Amniotic epithelial cell (primary cell): ENCODE data around the gene ACACB.

Experiments used
- DNase-seq: peaks from one replicate; pipeline ENCODE4 v3.0.0-alpha.2; 2010; ENCODE audit warnings: low read depth

ACACB gene

DNA sequence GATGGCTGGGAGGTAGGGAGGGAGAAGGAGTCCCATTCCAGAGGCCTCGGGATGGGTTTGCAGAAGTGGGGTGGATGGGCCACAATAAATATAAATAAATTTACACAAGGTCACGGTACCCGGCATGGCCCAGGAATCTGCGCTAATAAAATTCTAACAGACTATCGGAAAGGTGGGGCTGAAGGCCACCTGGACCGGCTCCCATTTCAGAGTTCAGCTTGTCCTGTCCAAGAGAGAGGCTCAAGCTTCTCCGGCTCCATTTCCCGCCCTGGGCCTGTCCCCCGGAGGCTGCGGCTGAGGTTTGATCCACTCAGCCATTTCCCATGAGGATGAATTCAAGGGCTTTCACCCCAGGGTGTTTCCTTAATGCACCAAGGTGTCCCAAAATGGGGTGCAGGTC, 162.5 kb downstream of the ACACB start:
- DNase-seq: no peak

DNA sequence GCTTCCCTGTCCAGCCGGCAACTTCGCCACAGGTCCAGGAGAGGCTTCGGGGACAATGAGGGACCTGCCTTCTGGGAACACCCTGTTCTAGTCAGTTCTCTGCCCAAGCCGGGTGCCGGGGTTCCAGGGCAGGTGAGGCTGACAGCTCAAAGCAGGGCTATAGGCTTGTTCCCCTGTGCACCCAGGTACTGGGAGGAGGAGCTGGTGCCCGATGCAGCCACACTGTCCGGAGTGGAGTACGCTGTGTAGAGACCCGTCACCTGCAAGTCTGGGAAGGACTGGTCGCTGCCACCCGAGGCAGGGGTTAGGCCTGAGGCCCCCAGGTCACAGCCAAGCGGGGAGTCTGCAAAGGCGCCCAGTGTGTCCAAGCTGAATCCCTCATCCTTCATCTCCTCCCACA, 163.1 kb downstream of the ACACB start:
- DNase-seq: no peak

DNA sequence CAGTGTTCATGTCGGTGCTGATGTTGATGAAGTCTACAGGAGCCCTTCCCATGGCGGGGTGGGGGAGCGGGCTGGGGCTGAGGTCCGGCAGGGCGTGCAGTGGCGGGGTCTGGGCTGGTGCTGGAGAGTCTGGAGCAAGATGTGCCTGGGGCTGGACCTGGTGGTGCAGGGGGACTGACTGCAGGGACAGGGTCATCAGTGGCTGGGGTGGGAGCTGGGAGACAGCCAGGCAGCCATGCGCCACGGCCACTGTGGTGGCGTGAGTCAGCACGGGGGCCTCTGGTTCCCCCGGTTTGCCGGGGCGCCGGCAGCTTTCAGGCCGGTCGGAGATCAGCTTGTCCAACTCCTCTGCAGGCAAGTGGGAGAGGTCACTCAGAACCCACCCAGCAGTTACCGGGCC, 165.1 kb downstream of the ACACB start:
- no peak for DNase-seq

DNA sequence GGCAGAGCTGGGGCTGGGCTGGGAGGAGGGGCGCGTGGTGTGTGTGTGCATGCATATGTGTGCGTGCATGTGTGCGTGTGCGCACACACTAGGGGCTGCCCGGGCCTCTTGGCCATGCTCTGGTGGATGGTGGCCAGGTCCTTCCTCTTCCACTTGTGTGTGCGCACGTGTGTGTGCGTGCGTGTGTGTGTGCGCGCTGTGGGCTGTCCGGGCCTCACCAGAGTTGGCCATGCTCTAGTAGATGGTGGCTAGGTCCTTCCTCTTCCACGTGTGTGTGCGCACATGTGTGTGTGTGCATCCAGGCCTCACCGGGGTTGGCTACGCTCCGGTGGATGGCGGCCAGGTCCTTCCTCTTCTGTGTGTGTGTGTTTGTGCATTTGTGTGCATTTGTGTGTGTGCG, 168.0 kb downstream of the ACACB start:
- no peak for DNase-seq

DNA sequence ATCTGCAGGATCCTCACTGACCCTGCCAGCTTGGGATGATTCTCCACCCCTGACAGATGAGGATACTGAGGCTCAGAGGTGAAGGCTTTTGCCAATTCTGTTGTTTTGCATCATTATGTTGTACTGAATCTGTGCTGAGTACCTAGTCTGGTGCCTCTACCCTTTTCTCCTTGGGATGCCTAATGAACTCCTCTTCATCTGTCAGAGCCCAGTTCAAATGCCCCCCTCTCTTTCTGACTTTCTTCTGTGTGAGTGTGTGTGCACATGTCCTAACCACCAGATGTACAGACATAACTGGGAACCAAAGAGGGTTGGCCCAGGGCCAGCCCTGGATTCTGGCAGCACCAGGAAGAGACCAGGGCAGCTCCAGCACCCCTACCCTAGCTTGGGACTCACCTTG, 169.9 kb downstream of the ACACB start:
- no peak for DNase-seq

DNA sequence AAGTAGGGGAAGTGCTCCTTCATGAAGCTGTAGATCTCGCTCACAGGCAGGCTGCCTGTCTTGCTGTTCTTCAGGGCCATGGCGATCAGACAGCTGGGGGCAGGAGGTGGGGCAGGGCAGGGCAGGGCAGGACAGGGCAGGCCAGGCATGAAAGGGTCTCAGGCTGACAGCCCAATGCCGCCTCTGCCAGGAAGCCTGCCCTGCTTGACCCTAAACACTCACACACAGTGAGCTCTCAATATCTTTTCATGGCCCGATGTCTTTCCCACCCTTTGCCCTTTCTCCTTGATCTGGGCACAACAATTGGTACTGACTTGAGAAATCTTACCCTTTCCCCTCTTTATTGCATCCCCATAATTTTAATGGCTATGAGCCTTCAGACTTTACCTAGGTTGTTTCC, 170.3 kb downstream of the ACACB start:
- no peak for DNase-seq

DNA sequence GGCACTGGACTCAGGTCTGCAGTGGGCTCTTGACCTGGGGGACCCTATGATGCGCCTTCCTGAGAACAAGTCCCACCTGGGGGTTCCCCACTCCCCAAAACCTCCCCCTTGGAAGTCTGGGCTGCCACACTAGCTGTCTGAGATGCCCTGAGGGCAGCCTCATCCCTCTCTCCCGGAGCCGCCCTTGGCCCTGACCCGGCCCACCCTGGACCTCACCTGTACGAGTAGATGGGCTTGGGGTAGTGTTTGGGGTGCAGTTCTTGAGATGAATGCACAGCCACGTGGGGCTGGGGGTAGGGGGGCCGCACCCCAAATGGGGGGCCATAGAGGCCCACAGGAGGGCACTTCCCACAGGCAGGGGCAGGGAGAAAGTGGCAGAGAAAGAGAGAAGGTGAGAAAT, 170.8 kb downstream of the ACACB start:
- no peak for DNase-seq

DNA sequence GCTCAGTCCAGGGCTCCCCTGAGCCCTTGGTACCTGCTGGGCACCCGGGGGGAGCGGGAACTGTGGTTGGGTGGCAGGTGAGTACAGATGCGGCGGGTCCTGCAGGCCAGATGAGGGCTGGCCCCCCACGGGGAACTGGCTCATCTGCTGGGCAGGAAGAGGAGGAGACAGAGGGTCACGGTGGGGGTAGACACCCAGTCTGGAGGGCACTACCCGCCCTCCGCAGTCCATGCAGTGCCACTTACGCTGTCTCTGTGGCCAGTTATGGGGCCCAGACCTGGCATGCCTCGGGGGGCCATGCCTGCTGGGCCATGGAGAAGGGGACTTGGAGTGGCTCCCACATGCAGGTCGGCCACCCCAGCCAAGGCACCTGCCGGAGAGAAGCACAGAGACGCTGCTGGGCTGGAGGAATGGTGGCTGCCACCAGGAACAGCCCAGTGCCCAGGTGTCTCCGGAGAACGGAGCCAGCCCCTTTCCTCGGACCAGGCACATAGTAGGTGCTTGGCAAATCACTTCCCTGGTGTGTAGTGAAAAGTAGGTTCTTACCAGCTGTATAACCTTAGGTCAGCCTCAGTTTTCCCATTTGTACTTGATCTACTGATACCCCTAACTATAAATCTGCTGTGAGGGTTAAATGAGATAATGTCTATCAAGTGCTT, 171.6 kb downstream of the ACACB start:
- DNase-seq: no peak

DNA sequence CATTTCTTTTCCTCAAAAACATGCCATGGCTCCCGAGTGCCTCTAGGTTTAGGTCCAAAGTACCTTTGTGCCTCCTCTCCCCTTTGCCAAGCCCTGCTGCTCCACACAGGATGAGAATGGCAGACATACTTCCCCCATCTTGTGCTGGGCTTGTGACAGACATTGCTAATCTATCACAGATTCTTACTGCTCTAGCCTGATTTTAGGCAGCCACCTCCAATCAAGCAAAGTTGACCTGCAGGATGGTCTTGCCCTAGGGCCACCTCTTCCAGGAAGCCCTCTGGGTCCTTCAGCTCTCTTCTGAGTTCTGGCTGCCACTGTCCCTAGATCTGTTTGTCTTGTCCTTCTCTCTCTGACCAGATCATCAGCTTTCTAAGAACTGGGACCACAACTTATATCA, 172.2 kb downstream of the ACACB start:
- no peak for DNase-seq

DNA sequence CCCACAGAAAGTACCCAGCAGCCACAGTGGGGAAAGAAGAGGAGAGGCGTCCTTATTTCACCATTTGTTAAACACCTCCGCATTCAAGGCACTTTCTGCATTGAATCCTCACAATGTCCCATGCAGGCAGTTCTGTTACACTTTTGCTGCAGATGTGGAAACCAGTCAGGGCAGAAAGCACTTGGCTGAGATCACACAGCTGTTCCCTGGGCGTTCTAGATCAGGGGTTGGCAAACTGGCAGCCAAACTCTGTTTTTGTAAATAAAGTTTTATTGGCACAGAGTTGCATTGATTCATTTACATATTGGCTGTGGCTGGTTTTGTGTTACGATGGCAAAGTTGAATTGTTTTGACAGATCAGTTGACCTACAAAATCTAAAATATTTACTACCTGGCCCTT, 172.6 kb downstream of the ACACB start:
- no peak for DNase-seq

DNA sequence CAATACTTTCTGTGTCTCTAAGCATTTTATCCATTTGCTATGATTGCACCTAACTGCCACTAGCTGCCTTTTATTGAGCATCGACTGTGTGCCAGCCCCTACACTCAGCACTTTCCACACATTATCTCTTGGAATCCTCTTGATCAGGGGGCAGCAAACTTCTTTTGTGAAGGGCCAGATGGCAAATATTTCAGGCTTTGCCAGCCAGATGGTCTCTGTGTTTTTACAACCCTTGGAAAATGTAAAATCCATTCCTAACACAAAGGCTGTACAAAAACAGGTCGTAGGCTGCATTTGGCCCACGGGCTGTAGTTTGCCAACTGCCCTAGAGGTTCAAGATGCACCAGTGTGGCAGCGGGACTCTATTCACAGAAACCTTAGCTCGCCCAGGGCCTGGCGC, 173.2 kb downstream of the ACACB start:
- no peak for DNase-seq

DNA sequence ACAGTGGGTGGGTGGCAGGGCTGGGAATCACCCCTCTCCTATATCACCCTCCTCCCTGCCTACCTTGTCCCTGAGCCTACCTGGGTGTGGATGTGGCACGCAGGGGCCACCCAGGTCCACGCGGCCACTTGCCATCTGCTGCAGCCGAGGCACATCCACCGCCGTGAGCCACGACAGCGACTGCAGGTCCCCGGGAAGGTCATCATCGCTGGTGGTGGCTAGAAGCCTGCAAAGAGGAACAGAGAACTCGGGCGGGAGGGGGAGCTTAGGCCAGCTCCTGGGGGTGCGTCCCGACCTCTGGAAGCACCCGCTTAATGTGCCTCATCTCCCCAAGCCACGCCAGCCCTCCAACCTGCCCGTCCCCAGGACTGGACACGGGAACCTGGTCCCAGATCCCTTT, 173.7 kb downstream of the ACACB start:
- DNase-seq: no peak

DNA sequence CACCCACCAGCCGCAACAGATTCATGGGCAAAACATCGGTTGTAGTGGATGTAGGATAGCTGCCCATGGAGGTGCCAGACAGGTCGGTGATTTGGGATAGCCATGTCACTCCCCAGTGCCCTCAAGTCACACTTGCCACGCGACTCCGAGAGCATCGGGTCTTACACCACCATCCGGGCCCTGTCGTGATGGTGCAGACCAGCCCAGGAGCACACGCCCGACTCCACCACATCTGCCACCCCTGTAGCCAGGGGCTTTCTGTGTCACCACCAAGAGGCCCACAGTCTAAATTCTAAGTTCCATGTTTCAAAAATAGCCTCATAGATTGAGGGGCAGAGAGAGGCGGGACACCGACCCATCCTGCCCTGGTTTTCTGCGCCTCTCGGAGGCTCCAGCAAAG, 174.7 kb downstream of the ACACB start:
- DNase-seq: no peak

DNA sequence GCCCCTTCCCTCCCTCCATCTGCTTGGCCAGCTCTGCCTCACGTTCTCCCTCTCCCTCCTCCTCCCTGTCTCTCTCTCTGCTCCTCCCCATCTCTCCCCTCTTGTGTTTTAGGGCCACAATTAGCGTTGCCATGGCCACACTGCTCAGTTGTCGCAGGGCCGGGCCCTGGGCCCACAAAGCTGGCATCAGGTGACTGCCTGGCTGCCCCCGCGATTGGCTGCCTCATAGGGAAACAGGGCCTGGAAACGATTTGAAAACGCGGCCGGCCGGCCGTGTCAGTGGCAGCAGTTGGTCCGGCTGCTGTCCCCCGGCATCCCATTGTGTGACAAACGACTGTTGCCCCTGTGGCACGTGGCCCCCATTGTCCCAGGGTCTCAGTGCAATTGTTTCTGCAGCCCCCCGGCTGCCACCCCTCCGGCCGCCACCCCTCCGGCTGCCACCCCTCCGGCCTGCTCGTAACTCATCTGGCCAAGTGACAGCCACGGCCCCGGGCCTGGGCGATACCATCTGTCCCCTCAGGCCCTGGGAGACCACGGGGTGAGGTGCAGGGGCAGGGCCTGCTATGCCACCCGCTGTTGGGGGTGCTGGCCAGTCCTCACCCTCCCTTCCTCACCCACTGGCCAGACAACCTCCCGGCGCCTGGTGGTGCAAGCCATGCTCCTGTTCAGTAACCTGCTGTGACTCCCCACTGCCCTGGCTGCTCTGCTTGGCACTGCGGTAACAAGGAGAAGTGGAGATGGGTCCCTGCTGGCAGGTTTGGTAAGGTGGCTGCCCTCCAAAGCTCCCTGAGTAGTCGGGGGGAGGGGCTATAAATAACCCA, 175.3 kb downstream of the ACACB start:
- DNase-seq: no peak

DNA sequence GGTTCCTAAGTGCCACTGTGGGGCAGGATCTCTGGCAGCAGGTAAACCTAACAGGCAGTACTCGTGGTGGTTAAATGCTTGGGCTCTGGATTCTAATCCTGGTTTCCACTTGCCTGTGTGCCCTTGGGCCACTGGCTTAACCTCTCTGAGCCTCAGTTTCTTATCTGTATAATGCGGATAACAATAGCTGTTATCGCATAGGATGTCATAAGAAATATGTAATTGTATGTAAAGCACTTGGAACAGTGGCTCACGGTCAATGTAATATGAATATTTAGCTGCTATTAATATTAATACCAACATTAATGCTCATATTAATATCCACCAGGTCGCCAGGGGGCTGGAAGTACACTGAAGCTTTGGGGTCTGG, 175.9 kb downstream of the ACACB start:
- no peak for DNase-seq

DNA sequence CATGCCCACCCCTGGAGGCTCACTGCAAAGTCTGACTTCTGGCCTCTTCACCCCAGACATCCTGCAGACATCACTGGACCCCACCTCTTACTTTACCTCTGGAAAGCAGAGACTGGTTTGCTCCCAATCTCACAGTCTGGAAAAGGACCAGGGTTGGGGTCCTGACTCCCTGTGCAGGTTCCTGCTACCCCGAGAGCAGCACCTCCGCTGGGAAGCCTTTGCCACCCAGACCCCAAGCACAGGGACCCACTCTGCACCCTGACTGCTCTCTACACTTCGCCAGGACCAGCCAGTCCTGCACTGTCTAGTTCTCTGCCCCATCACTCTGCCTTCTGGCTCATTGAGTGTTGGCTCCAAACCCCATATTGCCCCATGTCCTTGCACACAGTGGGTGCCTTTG, 176.7 kb downstream of the ACACB start:
- DNase-seq: no peak

DNA sequence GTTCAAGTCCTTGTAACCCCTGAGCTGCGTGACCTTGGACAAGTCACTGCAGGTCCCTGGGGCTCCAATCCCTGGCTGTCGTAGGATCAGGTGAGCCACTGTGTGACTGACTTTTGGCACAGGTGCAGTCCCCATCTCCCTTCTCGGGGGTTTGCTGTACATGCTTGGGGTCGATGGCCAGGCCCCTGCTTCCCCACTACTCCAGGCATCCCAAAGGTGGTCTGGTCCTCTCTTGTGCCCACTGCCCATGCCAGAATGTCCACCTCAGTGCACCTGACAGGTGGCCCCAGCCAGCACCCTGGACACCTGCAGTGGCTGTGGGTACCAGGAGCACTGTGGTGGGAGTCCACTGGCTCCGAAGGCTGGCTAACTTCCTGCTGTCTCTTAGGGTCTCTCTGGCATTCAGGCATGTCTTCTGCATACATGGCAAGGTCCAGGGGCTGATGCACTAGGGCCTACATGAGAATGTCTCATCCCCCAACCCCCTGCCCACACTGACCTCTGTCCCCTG, 178.0 kb downstream of the ACACB start:
- DNase-seq: no peak

DNA sequence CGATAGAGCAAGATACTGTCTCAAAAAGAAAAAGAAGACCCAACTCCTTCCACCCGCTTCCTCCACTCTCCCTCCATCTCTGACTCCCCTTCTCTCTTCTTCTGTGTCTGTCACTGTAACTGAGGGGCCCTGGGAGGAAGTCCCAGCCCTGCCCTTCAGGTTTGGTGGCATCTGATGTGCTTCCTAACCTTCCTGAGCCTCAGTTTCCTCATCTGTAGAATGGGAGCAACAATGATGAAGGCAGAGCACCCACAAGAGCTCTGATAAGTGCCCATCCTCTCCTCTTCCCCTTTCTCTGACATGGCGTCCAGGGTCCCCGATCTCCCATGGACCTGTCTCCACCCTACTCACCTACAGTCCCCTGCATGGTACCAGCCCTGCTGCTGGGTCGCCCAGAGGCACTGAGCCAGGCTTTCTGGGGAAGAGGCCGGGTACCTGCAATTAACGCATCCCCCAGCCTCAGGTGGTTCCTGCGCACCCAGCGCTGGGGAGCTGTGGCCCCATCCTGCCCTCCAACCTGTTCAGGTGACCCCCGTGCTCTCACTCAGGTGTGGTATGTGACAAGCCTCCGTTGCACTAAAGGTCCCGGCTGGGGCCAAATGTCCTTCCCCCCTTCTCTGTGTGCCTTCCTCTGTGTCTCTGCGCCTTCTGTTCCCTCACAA, 179.5 kb downstream of the ACACB start:
- no peak for DNase-seq

DNA sequence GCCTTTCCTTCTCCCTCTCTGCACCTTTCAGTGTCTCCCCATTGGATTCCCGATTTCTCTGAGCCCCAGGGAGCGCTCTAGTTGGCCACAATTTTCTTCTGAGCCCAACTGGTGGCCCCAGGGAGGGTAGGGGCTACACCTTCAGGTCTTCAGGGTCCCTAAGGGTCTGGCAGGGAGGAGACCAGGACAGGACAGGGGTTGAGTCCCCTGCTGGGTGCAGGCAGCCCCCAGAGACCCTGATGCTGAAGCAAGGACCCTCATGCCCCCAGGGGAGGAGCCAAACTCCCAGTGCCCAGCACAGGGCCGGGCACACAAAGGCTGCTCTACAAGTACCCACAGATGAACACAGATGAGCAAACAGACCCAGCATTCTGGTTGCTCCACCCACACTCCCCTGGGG, 180.0 kb downstream of the ACACB start:
- no peak for DNase-seq

DNA sequence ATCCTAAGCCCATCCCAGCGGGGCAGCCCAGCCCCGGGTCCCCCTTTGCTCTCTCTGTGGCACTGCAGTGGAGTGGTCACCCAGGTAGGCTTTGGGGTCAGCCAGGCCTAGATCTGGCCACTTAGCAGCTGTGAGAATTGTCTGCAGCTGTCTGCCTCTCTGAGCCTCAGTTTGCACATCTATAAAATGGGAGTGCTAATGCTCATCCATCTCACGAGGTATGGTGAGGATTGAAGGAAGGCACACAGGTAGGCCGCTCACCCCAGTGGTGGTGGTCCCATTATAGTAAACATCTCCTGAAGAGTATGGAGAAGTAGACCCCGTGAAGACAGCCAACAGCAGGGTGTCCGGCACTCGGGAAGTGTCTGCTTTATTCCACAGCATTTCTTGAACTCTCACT, 183.5 kb downstream of the ACACB start:
- no peak for DNase-seq

DNA sequence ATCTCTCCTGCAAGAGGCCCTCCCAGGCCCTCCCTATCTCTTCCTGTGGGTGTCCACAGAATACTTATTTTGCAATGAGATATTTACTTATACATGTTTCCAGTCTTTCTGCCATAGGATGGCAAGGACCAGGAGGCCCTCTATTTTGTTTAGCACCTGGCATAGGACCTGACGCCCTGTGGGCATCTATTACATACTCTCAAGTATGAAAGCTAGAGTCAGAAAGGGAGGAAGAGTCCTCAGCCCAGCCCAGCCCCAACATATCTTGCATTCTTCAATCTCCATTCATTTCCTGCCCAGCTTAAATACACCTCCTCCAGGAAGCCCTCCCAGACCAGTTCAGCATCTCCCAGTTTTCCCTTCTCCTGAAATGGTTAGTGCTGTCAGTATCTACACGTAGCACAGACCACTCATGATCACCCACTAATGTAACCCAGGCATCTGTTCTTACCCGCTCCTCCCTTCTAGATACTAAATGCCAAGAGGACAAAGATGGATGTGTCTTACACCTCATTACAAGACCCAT, 185.3 kb downstream of the ACACB start:
- DNase-seq: no peak

DNA sequence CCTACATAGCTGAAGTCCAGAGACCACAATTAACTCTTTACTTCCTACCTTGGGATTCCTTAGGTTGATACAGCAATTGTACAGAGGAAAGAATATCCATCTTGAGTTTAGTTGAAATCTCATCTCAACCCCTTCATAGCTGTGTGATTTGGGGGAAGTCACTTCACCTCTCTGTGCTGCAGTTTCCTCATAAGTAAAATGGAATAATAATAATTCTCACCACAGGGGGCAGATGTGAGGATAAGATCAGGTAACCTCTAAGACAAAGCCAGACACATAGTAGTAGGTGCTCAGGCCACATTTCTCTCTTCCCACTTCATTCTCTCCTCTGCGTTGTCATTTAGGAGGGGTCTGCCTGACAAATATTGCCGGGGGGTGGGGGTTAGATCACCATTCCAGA, 186.0 kb downstream of the ACACB start:
- DNase-seq: no peak

DNA sequence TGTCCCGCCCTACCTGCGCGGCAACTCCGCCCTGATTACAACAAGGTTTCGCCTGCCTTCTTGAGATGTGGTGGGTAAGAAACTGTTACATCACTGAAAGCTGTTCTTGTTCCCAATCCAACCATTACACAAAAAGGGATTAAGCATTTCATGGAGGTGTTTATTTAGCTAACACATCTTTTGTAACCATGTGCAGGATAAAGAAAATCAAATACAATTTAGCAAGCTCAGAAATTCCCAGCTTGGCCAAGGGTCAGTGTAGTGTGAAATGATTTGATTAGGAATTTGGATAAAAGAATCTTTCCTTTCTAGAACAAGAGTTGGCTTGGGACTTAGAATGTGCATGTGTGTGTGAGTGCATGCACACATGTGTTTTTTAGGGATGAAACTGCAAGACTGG, 186.4 kb downstream of the ACACB start:
- no peak for DNase-seq
